RCC 7860 (cell line): ENCODE results near the gene SEH1L.

Experiments used
- DNase-seq: peaks from one replicate; pipeline ENCODE4 v3.0.0-alpha.2; 2015; ENCODE audit warnings: low spot score
- FAIRE-seq: peaks from 2 replicates; lab custom pipeline; 2012; peaks lifted over from hg19 to GRCh38; lab: Jason Lieb, UNC

The SEH1L gene

DNA sequence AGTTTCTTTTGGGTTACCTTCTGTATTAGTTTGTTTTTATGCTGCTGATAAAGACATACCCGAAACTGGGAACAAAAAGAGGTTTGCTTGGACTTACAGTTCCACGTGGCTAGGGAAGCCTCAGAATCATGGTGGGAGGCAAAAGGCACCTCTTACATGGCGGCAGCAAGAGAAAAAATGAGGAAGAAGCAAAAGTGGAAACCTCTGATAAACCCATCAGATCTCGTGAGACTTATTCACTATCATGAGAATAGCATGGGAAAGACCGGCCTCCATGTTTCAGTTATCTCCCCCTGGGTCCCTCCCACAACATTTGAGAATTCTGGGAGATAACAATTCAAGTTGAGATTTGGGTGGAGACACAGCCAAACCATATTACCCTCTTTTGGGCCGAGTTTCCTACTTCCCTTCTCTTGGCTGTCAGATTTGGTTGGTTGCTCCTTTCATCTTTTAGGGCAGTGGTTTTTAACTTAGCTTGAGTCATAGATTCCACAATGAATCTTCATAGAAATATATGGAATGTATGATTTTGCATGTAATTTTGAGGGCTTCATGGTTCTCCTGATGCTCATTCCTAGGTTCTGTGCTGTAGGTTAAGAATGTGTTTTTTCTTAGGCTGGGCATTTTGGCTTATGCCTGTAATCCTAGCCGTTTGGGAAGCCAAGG is 87.6 kb downstream of the SEH1L start:
- no peak for FAIRE-seq
- DNase-seq, result no peak

- no peak for FAIRE-seq
- no peak for DNase-seq
Observed at GRCh38 chr18:13036622-13037320, 89.0 kb downstream of the SEH1L start.
